Thyroid gland (tissue), 4 donors: Measurements from ENCODE around the gene CD53. TPM values are rescaled to one million over a fixed set of nuclear protein-coding genes. Genes with fewer than 3 reads are reported as not detected.
"Not testable (repeated sequence)": the region's sequence is repeated elsewhere in the genome, so short reads cannot be mapped to it uniquely, and the experiment has no call there.

Experiments used
- DNase-seq, 2 donors: peaks; one replicate each; pipeline ENCODE4 v3.0.0-alpha.2; 2019
- H3K27ac ChIP-seq, 3 donors: fragments of 200-600 bp; sonication (generic); 1 replicate in 2 of 3; 2 replicates in 1 of 3; pipeline ENCODE4 v1.5.1; 2016 to 2019; ENCODE audit warnings: mild to moderate bottlenecking in 1 of 3, moderate library complexity in 1 of 3
- H3K27me3 ChIP-seq: fragments of 200-600 bp; sonication (generic); one replicate; pipeline ENCODE4 v1.5.1; 2019
- H3K36me3 ChIP-seq, 2 donors: fragments of 200-600 bp; sonication (generic); one replicate each; pipeline ENCODE4 v1.5.1; 2016 to 2019
- H3K4me1 ChIP-seq, 2 donors: fragments of 200-600 bp; sonication (generic); one replicate each; pipeline ENCODE4 v1.5.1; 2017 to 2019
- H3K4me3 ChIP-seq, 3 donors: fragments of 200-600 bp; sonication (generic); replicated peaks in 1 of 3; 1 replicate in 2 of 3; 2 replicates in 1 of 3; pipeline ENCODE4 v1.5.1; 2016; ENCODE audit warnings: mild to moderate bottlenecking in 1 of 3
- H3K9me3 ChIP-seq: fragments of 200-600 bp; sonication (generic); one replicate; pipeline ENCODE4 v1.5.1; 2017
- CTCF ChIP-seq, 6 experiments: fragments of 200-600 bp in 3 of 6; fragments of 450-650 bp in 3 of 6; sonication (generic) in 3 of 6; IDR thresholded peaks; one replicate each; pipeline ENCODE4 v1.5.1; 2016 to 2019; ENCODE audit warnings: antibody characterized with exemption in 6 of 6, mild to moderate bottlenecking in 2 of 6, inconsistent platforms in 1 of 6, moderate library complexity in 1 of 6
- POLR2A ChIP-seq, 2 donors: fragments of 450-650 bp; IDR thresholded peaks; one replicate each; pipeline ENCODE4 v1.6.1; 2017; ENCODE audit warnings: antibody characterized with exemption in 2 of 2, mild to moderate bottlenecking in 2 of 2, moderate library complexity in 1 of 2
- WGBS, 2 donors: methylation state at CpG; one replicate each; pipeline ENCODE4 v1.1.5; 2017; 5-methylcytosine and 5-hydroxymethylcytosine counted together
- intact Hi-C: fragments of 100-400 bp; cut with DNase I; formaldehyde crosslinking; loops from one replicate; pipeline ENCODE4 v1.15.1; 2023
- total RNA-seq, 4 donors: library from RNA; depleted of rRNA; stranded (reverse); fragments of >200 nt; gene quantifications; one replicate each; pipeline ENCODE4 v1.2.3, GENCODE V29; 2016

The CD53 gene
- total RNA-seq, 4 donors from 2014 or later: 11.6 to 31.0 (median 13.9) TPM

GRCh38 chr1:110859062-110859461 is 13.9 kb upstream of the CD53 start:
- Histone ChIP-seq H3K9me3 (no peaks in the 10 kb centered on the region), H3K4me1 (no peaks in the 10 kb centered on the region), H3K4me3 (no peak overlapping the region), H3K27ac (no peak overlapping the region), H3K36me3 (no peaks in the 10 kb centered on the region), H3K27me3 (no peaks in the 10 kb centered on the region)
- 61 to 72% methylated on average over 2 of the region's 2 CpGs for WGBS, 2 donors
- intact Hi-C loops: no loop called here
- TF ChIP-seq CTCF (IDR thresholded peaks at IDR 0.05) (no peak), POLR2A (IDR thresholded peaks at IDR 0.05) (no peak)
- no peak for DNase-seq

GRCh38 chr1:110860174-110860573 is 12.8 kb upstream of the CD53 start:
- TF ChIP-seq CTCF (IDR thresholded peaks at IDR 0.05) (no peak), POLR2A (IDR thresholded peaks at IDR 0.05) (no peak)
- no peaks in the 10 kb centered on the region for H3K4me1 ChIP-seq

GRCh38 chr1:110860620-110861019 is 12.3 kb upstream of the CD53 start:
- H3K27me3 ChIP-seq, H3K27ac ChIP-seq, H3K4me1 ChIP-seq, H3K4me3 ChIP-seq, H3K36me3 ChIP-seq, H3K9me3 ChIP-seq, DNase-seq, intact Hi-C loops: not testable (repeated sequence)
- 50 to 61% methylated on average over 2 of the region's 2 CpGs for whole genome bisulfite sequencing, 2 donors

More at GRCh38 chr1:110860174-110860573, 12.8 kb upstream of the CD53 start:
- Histone ChIP-seq H3K27me3 (no peaks in the 10 kb centered on the region), H3K4me3 (no peak overlapping the region), H3K27ac (no peak overlapping the region), H3K9me3 (no peaks in the 10 kb centered on the region), H3K36me3 (no peaks in the 10 kb centered on the region)
- intact Hi-C loops: no loop called here
- 73% methylated on average over 2 of the region's 2 CpGs for WGBS, 2 donors
- DNase-seq: no peak

- H3K4me1 ChIP-seq, H3K27me3 ChIP-seq, intact Hi-C loops, DNase-seq, H3K4me3 ChIP-seq, H3K36me3 ChIP-seq, H3K9me3 ChIP-seq, H3K27ac ChIP-seq: not testable (repeated sequence)
- 86 to 97% methylated on average over 1 of the region's 1 CpG for WGBS, 2 donors
Observed at GRCh38 chr1:110861942-110862341, 11.0 kb upstream of the CD53 start.

GRCh38 chr1:110864287-110864686 is 8.7 kb upstream of the CD53 start:
- Histone ChIP-seq H3K9me3 (no peaks in the 10 kb centered on the region), H3K4me1 (no peaks in the 10 kb centered on the region), H3K4me3 (no peak overlapping the region), H3K36me3 (no peaks in the 10 kb centered on the region), H3K27ac (no peak overlapping the region), H3K27me3 (no peaks in the 10 kb centered on the region)
- WGBS, 2 donors: 40 to 47% methylated on average over 1 of the region's 1 CpG
- intact Hi-C loops: no loop called here
- TF ChIP-seq CTCF (IDR thresholded peaks at IDR 0.05) (no peak), POLR2A (IDR thresholded peaks at IDR 0.05) (no peak)
- DNase-seq: no peak

GRCh38 chr1:110870721-110871388 is 2.1 kb upstream of the CD53 start:
- no peak for DNase-seq
- WGBS, 2 donors: 39 to 43% methylated on average over 3 of the region's 3 CpGs
- Histone ChIP-seq H3K27me3 (no peaks in the 10 kb centered on the region), H3K4me3 (no peak overlapping the region), H3K36me3 (no peaks in the 10 kb centered on the region), H3K4me1 (peaks cover 0 to 8% of the 10 kb centered on the region in 2 donors), H3K9me3 (no peaks in the 10 kb centered on the region), H3K27ac (no peak overlapping the region)
- TF ChIP-seq POLR2A (IDR thresholded peaks at IDR 0.05) (no peak), CTCF (IDR thresholded peaks at IDR 0.05) (no peak)
- intact Hi-C loops: no loop called here
